K562 (cell line): ENCODE results near the gene AMOT. TPM values are rescaled to one million over a fixed set of nuclear protein-coding genes. Genes with fewer than 3 reads are reported as not detected.

Experiments
- ATAC-seq: fragments of 200-7000 bp; cut with Tn5 transposase; 3 replicates; pipeline ENCODE4 v1.9.1; 2020; ENCODE audit warnings: moderate library complexity
- BruUV-seq: library from RNA; stranded (reverse); fragments of 400-500 nt; replicated peaks from 2 replicates; lab custom pipeline; 2021; lab: Mats Ljungman, UMichigan
- CTCF ChIA-PET: fragments of 300-600 bp; formaldehyde crosslinking; extraction: SDS; loops from one replicate; lab custom pipeline; 2021; ENCODE audit warnings: low intra/inter-chr PET ratio; lab: Yijun Ruan, JAX
- POLR2A ChIA-PET: fragments of 300-600, 350-650 bp; sonication (Branson Sonifier 250); formaldehyde crosslinking; extraction: SDS; loops from one replicate; lab custom pipeline; 2021; ENCODE audit warnings: antibody characterized with exemption, inconsistent platforms; lab: Yijun Ruan, JAX
- DNase-seq, 4 experiments: peaks; one replicate each; pipeline versions ENCODE4 v3.0.0 to v3.0.0-alpha.2; 2011 to 2018; ENCODE audit warnings: low spot score in 3 of 4, mixed read lengths in 3 of 4; ENCODE audit errors: extremely low read depth in 1 of 4
- FAIRE-seq: peaks from 2 replicates; lab custom pipeline; 2011; peaks lifted over from hg19 to GRCh38; lab: Jason Lieb, UNC
- H2AFZ ChIP-seq: 2 replicates; pipeline ENCODE4 v1.6.0; 2011; ENCODE audit warnings: low read depth, low read length, control low read depth, inconsistent platforms
- H3K27ac ChIP-seq: fragments of 200-600 bp; 3 replicates; pipeline ENCODE4 v1.8.0; 2011; ENCODE audit warnings: low read depth, mild to moderate bottlenecking, control low read depth, inconsistent platforms, low read length, moderate library complexity, mixed read lengths; ENCODE audit errors: extremely low read depth
- H3K27me3 ChIP-seq, 2 experiments: fragments of 300-600 bp in 1 of 2; 2 replicates in 1 of 2; 3 replicates in 1 of 2; pipeline versions ENCODE4 v1.6.0 to v1.8.0; 2011; ENCODE audit warnings: inconsistent platforms in 2 of 2, low read length in 2 of 2, mild to moderate bottlenecking in 1 of 2, mixed read lengths in 1 of 2, moderate library complexity in 1 of 2; ENCODE audit not compliant: control insufficient read depth in 2 of 2, insufficient read depth in 2 of 2
- H3K36me3 ChIP-seq: fragments of 300-600 bp; 3 replicates; pipeline ENCODE4 v1.8.0; 2011; ENCODE audit warnings: mild to moderate bottlenecking, low read length, inconsistent platforms; ENCODE audit not compliant: control insufficient read depth, insufficient read depth
- H3K4me1 ChIP-seq, 2 experiments: fragments of 200-600 bp in 1 of 2; replicated peaks in 1 of 2; 2 replicates in 1 of 2; 3 replicates in 1 of 2; pipeline versions ENCODE4 v1.5.1 to v1.8.0; 2011; ENCODE audit warnings: inconsistent platforms in 2 of 2, low read length in 2 of 2, mild to moderate bottlenecking in 1 of 2, mixed read lengths in 1 of 2, moderate library complexity in 1 of 2; ENCODE audit not compliant: control insufficient read depth in 2 of 2, insufficient read depth in 2 of 2
- H3K4me2 ChIP-seq: 2 replicates; pipeline ENCODE4 v1.6.1; 2011; ENCODE audit warnings: low read length, control low read depth, inconsistent platforms, mixed read lengths; ENCODE audit not compliant: insufficient read depth
- H3K4me3 ChIP-seq: fragments of 200-600 bp; sonication (generic), shearing (Covaris generic); 2 replicates; pipeline ENCODE4 v1.5.1; 2016; ENCODE audit warnings: control low read depth, inconsistent platforms
- H3K79me2 ChIP-seq: fragments of 200-600 bp; 3 replicates; pipeline ENCODE4 v1.8.0; 2011; ENCODE audit warnings: low read length, inconsistent platforms; ENCODE audit not compliant: control insufficient read depth, insufficient read depth
- H3K9ac ChIP-seq, 2 experiments: 2 replicates each; pipeline versions ENCODE4 v1.6.0 to v1.6.1; 2011; ENCODE audit warnings: low read depth in 2 of 2, low read length in 2 of 2, control low read depth in 1 of 2, inconsistent platforms in 1 of 2, mild to moderate bottlenecking in 1 of 2, mixed read lengths in 1 of 2; ENCODE audit not compliant: insufficient read depth in 1 of 2
- H3K9me1 ChIP-seq: one replicate; pipeline ENCODE4 v1.6.0; 2011; ENCODE audit warnings: inconsistent platforms, mild to moderate bottlenecking, low read length, moderate library complexity; ENCODE audit not compliant: control insufficient read depth, insufficient read depth
- H3K9me3 ChIP-seq: replicated peaks from 2 replicates; pipeline ENCODE4 v1.5.1; 2011; ENCODE audit warnings: low read depth, low read length, inconsistent platforms; ENCODE audit not compliant: control insufficient read depth, insufficient read depth
- H4K20me1 ChIP-seq: replicated peaks from 2 replicates; pipeline ENCODE4 v1.6.1; 2011; ENCODE audit warnings: low read length, inconsistent platforms, mixed read lengths; ENCODE audit not compliant: control insufficient read depth, insufficient read depth
- FIP1L1 ChIP-seq: fragments of 200-400 bp; formaldehyde crosslinking; IDR thresholded peaks from 2 replicates; pipeline ENCODE4 v1.6.1; 2018; ENCODE audit warnings: mild to moderate bottlenecking, low read depth, low read length; ENCODE audit not compliant: poor library complexity, severe bottlenecking
- JUND ChIP-seq, 2 experiments: IDR thresholded peaks; 2 replicates in 1 of 2; 3 replicates in 1 of 2; pipeline ENCODE4 v1.6.1; 2011; ENCODE audit warnings: borderline replicate concordance in 2 of 2, low read depth in 2 of 2, low read length in 2 of 2, improper control_type of control experiment in 1 of 2, missing biosample characterization in 1 of 2, missing genetic modification characterization in 1 of 2, missing genetic modification reagents in 1 of 2
- NONO ChIP-seq, 2 experiments: fragments of 200-400 bp in 1 of 2; fragments of 450-650 bp in 1 of 2; formaldehyde crosslinking in 1 of 2; IDR thresholded peaks; 2 replicates each; pipeline ENCODE4 v1.6.1; 2017; ENCODE audit warnings: low read depth in 2 of 2, mild to moderate bottlenecking in 2 of 2, moderate library complexity in 2 of 2, low read length in 1 of 2
- VEZF1 ChIP-seq: fragments of 200-800 bp; sonication (Bioruptor generic); IDR thresholded peaks from 2 replicates; pipeline ENCODE4 v1.6.1; 2017; ENCODE audit warnings: missing genetic modification characterization, missing compliant biosample characterization
- ZFP1 ChIP-seq: fragments of 450-650 bp; formaldehyde crosslinking; IDR thresholded peaks from 2 replicates; pipeline ENCODE4 v1.4.0; 2020; ENCODE audit warnings: mild to moderate bottlenecking, mixed read lengths
- ZNF12 ChIP-seq: sonication (generic); formaldehyde crosslinking; IDR thresholded peaks from 2 replicates; pipeline ENCODE4 v1.4.0; 2020; ENCODE audit warnings: mild to moderate bottlenecking, missing genetic modification reagents
- WGBS: fragments of 100-300 bp; shearing (Covaris generic); methylation state at CpG from one replicate; pipeline ENCODE4 v1.1.6; 2016; ENCODE audit warnings: low coverage, mixed read lengths; ENCODE audit not compliant: insufficient coverage; ENCODE audit errors: missing lambda C conversion rate; 5-methylcytosine and 5-hydroxymethylcytosine counted together
- in situ Hi-C: fragments of 300-500 bp; cut with MboI; formaldehyde crosslinking; loops from 4 replicates; pipeline ENCODE4 v1.15.0; 2018; ENCODE audit warnings: inconsistent platforms, mixed read lengths
- intact Hi-C: fragments of 100-400 bp; cut with micrococcal nuclease; formaldehyde crosslinking; loops from 2 replicates; pipeline ENCODE4 v1.14.2; 2022
- polyA plus RNA-seq, 8 experiments: library from polyadenylated mRNA; depleted of rRNA in 4 of 8; stranded (reverse) in 5 of 8; unstranded in 3 of 8; fragments of >200 nt; fragmentation: Nextera tagmentation in 2 of 8; fragmentation: Illumina TruSeq in 1 of 8; extraction: Ambion mirVana in 2 of 8; extraction: Trizol in 1 of 8; gene quantifications; 2 replicates each; pipeline versions ENCODE4 v1.2.1 to v1.2.3, GENCODE V29; 2011 to 2014; ENCODE audit warnings: inconsistent platforms in 1 of 8, missing spikeins in 1 of 8
- total RNA-seq, 7 experiments: library from RNA; depleted of rRNA in 6 of 7; stranded (reverse); fragments of >200 nt in 6 of 7; fragmentation: Illumina TruSeq in 2 of 7; extraction: Trizol in 2 of 7; gene quantifications; 2 replicates each; pipeline versions ENCODE4 v1.2.1 to v1.2.3, GENCODE V29; 2011 to 2021; ENCODE audit warnings: low replicate concordance in 1 of 7
- TF ChIP-seq, protein P1 (sequence below): sonication (generic); formaldehyde crosslinking; IDR thresholded peaks from 2 replicates; pipeline ENCODE4 v1.9.0; 2022; ENCODE audit warnings: mild to moderate bottlenecking, missing genetic modification reagents
- TF ChIP-seq, protein P2 (sequence below): fragments of 250-450 bp; sonication (Bioruptor Pico); IDR thresholded peaks from 2 replicates; pipeline ENCODE4 v1.9.0; 2021; ENCODE audit warnings: mild to moderate bottlenecking, inconsistent platforms

Gene AMOT
- total and polyA plus RNA-seq, 9 of the 15 experiments (the other 6 are each of a cell fraction or from before 2014, with no cell fraction given): 0.04 TPM; not detected in 8

DNA sequence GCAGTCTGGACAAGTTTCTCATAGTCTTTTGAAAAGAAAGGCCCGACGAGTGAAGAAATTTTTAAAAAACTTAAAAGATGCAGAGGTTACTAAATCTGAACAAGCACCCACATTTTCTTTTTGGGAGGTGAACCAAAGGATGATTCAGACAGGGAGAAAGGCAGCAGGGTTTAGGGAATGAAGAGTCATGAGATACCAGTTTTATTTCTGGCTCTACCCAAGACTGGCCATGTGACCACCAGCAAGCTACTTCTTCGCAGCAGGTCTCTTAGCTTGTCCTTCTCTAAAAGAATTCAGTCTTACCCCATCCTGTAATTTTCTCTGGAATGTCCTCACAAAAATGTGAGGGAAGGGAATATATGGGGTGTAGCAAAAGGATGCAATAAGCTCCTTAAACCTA, 37.6 kb downstream of the AMOT start:
- in situ Hi-C loops (no loop called here), intact Hi-C loops (no loop called here)
- H3K27me3 ChIP-seq: no peaks in the 10 kb centered on the region
- H3K9me3 ChIP-seq: no peaks in the 10 kb centered on the region
- ATAC-seq (no peak), DNase-seq (no peak), FAIRE-seq (no peak)
- TF ChIP-seq NONO (IDR thresholded peaks at IDR 0.05; ENCODE audit: low read depth in 2 of 2, low read length in 1 of 2): no peak
- no peak for TF ChIP-seq FIP1L1
- no peak overlapping the region for H3K4me3 ChIP-seq
- ChIA-PET CTCF (no interaction called here), POLR2A (no interaction called here)
- no peak overlapping the region for H2AFZ ChIP-seq
- H3K36me3 ChIP-seq: no peaks in the 10 kb centered on the region
- no peaks in the 10 kb centered on the region for H3K9me1 ChIP-seq
- H3K9ac ChIP-seq: no peak overlapping the region
- no TSS peak for BruUV-seq
- WGBS: 0% methylated on average over 3 of the region's 3 CpGs
- H4K20me1 ChIP-seq: 0 out of 2 replicates have a peak, but pooled peaks cover 4% of the 10 kb centered on the region
- H3K27ac ChIP-seq: no peak overlapping the region
- no peaks in the 10 kb centered on the region for H3K79me2 ChIP-seq
- no peak overlapping the region for H3K4me2 ChIP-seq
- no peaks in the 10 kb centered on the region for H3K4me1 ChIP-seq

DNA sequence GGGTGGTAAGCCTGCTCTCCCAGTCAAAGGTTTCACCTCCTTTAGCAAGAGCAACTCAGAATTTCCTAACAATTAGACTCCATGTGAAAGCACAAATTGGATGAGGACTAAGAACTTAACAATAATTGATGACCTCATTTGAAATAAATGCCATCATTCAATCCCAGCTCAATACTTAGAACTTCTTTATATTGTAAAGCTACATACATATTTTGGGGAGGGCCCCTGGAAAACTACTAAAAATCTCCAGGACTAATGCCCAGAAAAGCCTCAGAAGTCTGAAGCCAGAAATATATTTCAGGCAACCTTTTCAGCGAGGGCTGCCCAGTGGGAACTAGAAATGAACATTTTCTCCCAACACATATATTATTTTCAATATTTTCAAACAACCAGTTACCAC, 38.1 kb downstream of the AMOT start:
- Histone ChIP-seq H3K9me1 (no peaks in the 10 kb centered on the region), H3K27ac (no peak overlapping the region), H3K9ac (no peak overlapping the region), H4K20me1 (0 out of 2 replicates have a peak, but pooled peaks cover 4% of the 10 kb centered on the region), H3K27me3 (no peaks in the 10 kb centered on the region), H3K4me2 (no peak overlapping the region)
- no TSS peak for BruUV-seq
- POLR2A ChIA-PET: no interaction called here
- 0% methylated on average over 1 of the region's 1 CpG for WGBS
- TF ChIP-seq, protein P1, sequence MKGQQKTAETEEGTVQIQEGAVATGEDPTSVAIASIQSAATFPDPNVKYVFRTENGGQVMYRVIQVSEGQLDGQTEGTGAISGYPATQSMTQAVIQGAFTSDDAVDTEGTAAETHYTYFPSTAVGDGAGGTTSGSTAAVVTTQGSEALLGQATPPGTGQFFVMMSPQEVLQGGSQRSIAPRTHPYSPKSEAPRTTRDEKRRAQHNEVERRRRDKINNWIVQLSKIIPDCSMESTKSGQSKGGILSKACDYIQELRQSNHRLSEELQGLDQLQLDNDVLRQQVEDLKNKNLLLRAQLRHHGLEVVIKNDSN (CRISPR knock-in tag): no peak
- TF ChIP-seq ZFP1 (CRISPR knock-in tag) (no peak), JUND (IDR thresholded peaks at IDR 0.05; ENCODE audit: borderline replicate concordance, low read depth, low read length) (no peak), JUND (tag; IDR thresholded peaks at IDR 0.05; ENCODE audit: borderline replicate concordance, low read depth, low read length) (no peak), VEZF1 (CRISPR knock-in tag) (no peak), ZNF12 (CRISPR knock-in tag) (no peak)
- TF ChIP-seq, protein P2, sequence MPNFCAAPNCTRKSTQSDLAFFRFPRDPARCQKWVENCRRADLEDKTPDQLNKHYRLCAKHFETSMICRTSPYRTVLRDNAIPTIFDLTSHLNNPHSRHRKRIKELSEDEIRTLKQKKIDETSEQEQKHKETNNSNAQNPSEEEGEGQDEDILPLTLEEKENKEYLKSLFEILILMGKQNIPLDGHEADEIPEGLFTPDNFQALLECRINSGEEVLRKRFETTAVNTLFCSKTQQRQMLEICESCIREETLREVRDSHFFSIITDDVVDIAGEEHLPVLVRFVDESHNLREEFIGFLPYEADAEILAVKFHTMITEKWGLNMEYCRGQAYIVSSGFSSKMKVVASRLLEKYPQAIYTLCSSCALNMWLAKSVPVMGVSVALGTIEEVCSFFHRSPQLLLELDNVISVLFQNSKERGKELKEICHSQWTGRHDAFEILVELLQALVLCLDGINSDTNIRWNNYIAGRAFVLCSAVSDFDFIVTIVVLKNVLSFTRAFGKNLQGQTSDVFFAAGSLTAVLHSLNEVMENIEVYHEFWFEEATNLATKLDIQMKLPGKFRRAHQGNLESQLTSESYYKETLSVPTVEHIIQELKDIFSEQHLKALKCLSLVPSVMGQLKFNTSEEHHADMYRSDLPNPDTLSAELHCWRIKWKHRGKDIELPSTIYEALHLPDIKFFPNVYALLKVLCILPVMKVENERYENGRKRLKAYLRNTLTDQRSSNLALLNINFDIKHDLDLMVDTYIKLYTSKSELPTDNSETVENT: no peak
- TF ChIP-seq, all 486 proteins: peak for 0
- ATAC-seq (no peak), FAIRE-seq (no peak), DNase-seq (no peak)
- H3K79me2 ChIP-seq: no peaks in the 10 kb centered on the region
- in situ Hi-C loops (no loop called here), intact Hi-C loops (no loop called here)
- H2AFZ ChIP-seq: no peak overlapping the region
- H3K36me3 ChIP-seq: no peaks in the 10 kb centered on the region
- no peaks in the 10 kb centered on the region for H3K4me1 ChIP-seq
- no peak overlapping the region for H3K4me3 ChIP-seq
- CTCF ChIA-PET: no interaction called here
- no peaks in the 10 kb centered on the region for H3K9me3 ChIP-seq
